GM23248 (cell line): ENCODE measurements around the gene NR1H4.

Experiments used
- EZH2 ChIP-seq: fragments of 200-600 bp; sonication (generic); IDR thresholded peaks from 2 replicates; pipeline ENCODE4 v1.6.1; 2018; ENCODE audit warnings: antibody characterized with exemption, mild to moderate bottlenecking; ENCODE audit not compliant: insufficient read depth, poor library complexity, severe bottlenecking
- EZH2phosphoT487 ChIP-seq: fragments of 200-600 bp; sonication (generic); IDR thresholded peaks from 2 replicates; pipeline ENCODE4 v1.6.1; 2018; ENCODE audit warnings: antibody characterized with exemption, moderate library complexity, mild to moderate bottlenecking, low read depth; ENCODE audit not compliant: insufficient read depth

DNA sequence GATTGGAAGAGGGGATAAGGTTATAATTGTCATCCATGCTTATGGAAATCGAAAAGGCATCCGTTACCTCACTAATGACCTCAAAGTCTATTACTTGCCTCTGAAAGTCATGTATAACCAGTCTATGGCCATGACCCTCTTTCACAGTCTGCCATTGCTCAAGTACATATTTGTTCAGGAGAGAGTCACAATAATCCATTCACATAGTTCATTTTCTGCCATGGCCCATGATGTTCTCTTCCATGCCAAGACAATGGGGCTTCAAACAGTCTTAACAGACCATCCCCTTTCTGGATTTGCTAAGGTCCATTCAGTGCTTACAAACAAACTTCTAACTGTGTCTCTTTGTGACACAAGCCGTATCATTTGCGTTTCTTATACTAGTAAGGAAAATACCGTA lies 105.3 kb downstream of the NR1H4 start:
- TF ChIP-seq EZH2 = no peak
- TF ChIP-seq EZH2phosphoT487 = no peak
